22Rv1 (cell line): ENCODE data around the gene ABCG4.

ENCODE experiments used
- CTCF ChIP-seq: fragments of 450-650 bp; IDR thresholded peaks from 2 replicates; pipeline ENCODE4 v1.5.1; 2017; ENCODE audit warnings: mild to moderate bottlenecking
- ZFX ChIP-seq: fragments of 450-650 bp; IDR thresholded peaks from 2 replicates; pipeline ENCODE4 v1.6.1; 2017; ENCODE audit warnings: antibody characterized with exemption, borderline replicate concordance

GRCh38 chr11:119188887-119189286 lies 40.0 kb downstream of the ABCG4 start:
- TF ChIP-seq CTCF = no peak
- no peak for TF ChIP-seq ZFX
